GM10266 (cell line): Measurements from ENCODE around the gene TRIOBP.
A peak's percentile ranks its signal among the peaks of the same experiment; 100 is the strongest.

Source experiments
- DNase-seq: peaks from one replicate; pipeline ENCODE4 v3.0.0; 2012; ENCODE audit errors: extremely low spot score
- TF ChIP-seq, protein P1 (sequence below): IDR thresholded peaks from 2 replicates; pipeline ENCODE4 v1.5.1; 2012; ENCODE audit warnings: mild to moderate bottlenecking, low read depth; ENCODE audit not compliant: control insufficient read depth, insufficient read depth; ENCODE audit errors: missing control alignments

Gene TRIOBP

DNA sequence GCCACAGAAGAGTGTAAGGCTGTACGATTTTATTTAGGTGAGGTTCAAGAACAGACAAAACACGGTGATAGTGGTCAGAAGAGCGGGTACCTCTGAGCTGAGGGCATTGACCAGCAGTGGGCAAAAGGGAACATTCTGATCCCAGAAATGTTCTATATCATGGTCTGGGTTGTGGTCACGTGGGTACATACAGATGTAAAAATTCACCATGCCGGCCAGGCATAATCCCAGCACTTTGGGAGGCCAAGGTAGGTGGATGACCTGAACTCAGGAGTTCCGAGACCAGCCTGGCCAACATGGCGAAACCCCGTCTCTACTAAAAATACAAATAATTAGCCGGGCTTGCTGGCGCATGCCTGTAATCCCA, 79.8 kb downstream of the TRIOBP start:
- TF ChIP-seq, protein P1, sequence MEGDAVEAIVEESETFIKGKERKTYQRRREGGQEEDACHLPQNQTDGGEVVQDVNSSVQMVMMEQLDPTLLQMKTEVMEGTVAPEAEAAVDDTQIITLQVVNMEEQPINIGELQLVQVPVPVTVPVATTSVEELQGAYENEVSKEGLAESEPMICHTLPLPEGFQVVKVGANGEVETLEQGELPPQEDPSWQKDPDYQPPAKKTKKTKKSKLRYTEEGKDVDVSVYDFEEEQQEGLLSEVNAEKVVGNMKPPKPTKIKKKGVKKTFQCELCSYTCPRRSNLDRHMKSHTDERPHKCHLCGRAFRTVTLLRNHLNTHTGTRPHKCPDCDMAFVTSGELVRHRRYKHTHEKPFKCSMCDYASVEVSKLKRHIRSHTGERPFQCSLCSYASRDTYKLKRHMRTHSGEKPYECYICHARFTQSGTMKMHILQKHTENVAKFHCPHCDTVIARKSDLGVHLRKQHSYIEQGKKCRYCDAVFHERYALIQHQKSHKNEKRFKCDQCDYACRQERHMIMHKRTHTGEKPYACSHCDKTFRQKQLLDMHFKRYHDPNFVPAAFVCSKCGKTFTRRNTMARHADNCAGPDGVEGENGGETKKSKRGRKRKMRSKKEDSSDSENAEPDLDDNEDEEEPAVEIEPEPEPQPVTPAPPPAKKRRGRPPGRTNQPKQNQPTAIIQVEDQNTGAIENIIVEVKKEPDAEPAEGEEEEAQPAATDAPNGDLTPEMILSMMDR, result no peak
- no peak for DNase-seq

DNA sequence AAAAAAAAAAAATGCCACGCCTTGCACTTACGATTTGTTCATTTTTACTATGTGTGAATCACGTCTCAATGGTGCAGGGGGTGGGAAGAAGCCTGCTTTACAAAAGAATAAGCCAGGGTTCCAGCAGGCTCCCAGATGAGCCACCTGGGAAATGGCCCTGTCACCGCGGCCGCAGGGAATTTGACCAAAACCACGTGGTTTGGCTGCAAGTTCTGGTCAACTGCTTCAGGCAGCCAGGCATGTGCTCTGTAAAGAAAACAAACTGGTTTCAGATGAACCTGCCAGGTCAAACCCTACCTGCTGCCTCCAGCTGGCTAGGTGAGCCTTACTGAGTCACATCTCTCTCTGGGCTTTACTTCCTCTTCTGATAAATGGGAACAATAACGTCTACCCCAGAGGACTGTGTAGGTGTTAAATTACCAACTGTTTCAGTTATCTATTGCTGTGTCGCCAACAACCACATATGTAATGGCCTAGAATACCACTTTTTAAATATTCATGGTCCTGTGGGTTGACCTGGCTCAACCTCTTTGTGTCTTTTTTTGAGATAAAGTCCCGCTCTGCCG, 80.4 kb downstream of the TRIOBP start:
- DNase-seq, result peak; percentile 71
- TF ChIP-seq, protein P1, result no peak

DNA sequence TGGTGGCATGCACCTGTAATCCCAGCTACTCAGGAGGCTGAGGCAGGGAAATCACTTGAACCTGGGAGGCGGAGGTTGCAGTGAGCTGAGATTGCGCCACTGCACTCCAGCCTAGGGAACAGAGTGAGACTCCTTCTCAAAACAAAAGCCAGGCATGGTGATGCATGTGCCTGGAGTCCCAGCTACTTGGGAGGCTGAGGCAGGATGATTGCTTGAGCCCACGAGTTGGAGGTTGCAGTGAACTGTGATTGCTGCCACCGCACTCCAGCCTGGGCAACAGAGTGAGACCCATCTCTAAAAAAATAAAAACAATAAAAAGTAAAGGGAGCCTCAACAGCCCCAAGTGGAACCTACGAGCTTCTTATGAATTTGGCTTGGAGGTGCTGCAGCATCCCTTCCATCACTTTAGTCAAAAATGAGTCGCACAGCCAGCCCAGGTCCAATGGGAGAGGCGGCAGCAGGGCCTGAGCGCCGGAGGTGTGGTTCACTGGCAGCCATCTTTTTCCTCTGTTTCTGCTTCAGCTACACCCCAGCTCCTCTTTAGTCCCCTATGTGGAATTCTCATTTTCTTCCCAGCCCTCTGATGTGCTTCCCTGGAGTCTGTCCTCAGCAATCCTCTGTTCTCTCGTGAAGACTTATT, 81.6 kb downstream of the TRIOBP start:
- TF ChIP-seq, protein P1, result no peak
- no peak for DNase-seq

DNA sequence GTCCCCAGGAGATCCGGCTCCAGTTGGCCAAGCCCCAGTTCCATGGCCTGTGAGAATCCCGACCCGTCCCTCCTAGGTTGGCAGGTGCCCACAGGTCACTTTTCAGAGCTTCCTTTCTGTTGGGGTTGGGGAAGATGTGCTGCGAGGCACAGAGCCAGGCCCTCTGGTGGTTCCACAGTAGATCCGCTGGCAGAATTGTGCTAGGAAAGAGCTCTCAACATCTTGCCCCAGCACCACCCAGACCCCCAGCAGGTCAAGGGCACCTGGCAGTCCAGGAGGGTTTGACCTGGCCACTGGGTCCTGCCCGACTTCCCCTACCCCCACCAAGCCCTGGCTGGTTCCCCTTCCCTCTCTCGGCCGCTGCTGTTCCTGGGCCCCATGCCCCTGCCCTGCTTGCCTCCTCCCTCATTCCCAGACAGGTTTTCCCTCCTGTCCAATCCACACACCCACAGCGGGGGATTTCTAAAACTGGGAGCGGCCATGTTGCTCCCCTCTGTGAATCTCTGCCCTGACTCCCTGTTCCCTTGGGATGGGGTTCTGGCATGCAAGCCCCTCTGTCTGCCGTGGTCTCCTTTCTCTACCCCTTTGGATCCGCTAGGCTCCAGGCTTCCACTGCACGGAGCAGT, 84.7 kb downstream of the TRIOBP start:
- DNase-seq, result no peak
- TF ChIP-seq, protein P1, result no peak

DNA sequence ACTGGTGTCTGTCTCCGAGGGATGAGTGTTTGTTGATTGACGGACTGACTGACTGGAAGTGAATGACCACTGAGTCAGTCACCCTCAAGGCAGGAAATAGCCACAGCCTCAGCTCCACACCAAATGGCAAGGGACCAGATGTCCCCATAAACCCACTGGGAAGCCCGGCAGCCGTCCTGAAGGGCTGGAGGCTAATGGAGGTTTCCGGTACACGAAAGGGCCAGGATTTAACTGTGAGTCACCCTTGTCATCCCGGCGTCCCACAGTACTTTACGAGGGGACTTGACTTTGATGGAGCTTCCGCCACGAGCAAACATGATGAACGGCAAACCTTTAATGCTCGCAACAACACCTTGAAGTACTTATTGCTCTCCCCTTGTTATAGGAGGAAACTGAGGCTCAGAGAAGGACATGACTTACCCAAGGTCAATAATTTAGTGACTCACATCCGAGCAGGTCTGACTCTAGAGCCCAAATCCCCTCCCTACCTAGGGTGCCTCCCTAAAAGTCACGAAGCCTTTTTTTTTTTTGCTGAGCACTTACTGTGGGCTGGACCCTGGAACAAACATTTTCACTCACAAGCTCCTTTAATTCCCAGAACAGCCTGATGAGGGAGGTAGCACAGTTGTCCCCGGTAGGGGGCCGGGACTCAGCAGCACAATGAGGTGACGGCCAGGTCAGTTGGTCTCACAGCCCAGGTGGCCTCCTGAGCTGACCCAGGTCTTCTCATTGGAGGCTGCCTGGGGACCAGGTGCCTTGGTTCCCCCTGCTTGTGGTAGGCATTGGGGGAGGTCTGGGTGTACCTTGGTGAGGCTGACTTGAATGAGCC, 85.7 kb downstream of the TRIOBP start:
- DNase-seq, result no peak
- TF ChIP-seq, protein P1, result no peak

DNA sequence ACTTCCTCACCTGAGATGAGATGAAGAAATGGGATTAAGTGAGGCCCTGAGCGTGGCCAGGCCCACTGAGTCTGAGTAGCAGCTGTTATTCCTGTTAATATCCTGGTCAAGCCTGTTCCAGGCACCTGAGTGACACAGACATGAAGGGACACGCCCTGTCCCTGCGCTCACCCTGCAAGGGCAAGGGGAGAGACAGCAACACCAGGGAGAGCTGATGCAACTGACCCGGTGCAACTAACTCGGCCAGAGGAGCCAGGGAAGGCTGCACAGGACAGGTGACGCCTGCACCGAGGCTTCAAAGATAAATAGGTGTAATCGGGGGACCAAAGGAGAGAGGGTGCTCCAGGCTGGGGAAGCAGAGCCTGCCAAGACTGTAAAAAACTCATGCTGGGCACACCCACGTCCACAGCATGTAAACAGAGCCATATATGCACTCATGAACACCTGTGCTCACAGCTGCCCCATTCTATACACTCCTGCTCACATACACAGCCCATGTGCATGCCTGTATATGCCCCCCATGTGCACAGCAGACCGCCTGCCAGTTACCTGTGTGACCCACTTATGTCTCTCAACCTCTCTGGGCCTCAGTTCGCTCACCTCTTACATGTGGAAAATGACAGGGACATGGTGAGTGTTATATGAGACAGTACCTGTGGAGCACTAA, 88.1 kb downstream of the TRIOBP start:
- TF ChIP-seq, protein P1, result no peak
- DNase-seq, result no peak
